Fibroblast of the aortic adventitia (primary cell): ENCODE results near the gene LMNTD2. TPM values are rescaled to one million over a fixed set of nuclear protein-coding genes. Genes with fewer than 3 reads are reported as not detected.

Experiments used
- DNase-seq: peaks from one replicate; pipeline ENCODE4 v3.0.0-alpha.2; 2010; ENCODE audit warnings: low read depth
- H3K4me3 ChIP-seq: 2 replicates; pipeline ENCODE4 v1.5.1; 2011; ENCODE audit warnings: low read depth, mild to moderate bottlenecking, control low read depth, low read length, moderate library complexity
- total RNA-seq: library from RNA; depleted of rRNA; stranded (reverse); fragments of >200 nt; gene quantifications from 2 replicates; pipeline ENCODE4 v1.2.3, GENCODE V29; 2012; ENCODE audit warnings: low replicate concordance
- TF ChIP-seq, protein P1 (sequence below): IDR thresholded peaks from 2 replicates; pipeline ENCODE4 v1.5.1; 2011; ENCODE audit warnings: mild to moderate bottlenecking, low read length, control low read depth, inconsistent platforms; ENCODE audit not compliant: insufficient read depth

The LMNTD2 gene
- total RNA-seq, 1 donor, result 0.36 TPM

DNA sequence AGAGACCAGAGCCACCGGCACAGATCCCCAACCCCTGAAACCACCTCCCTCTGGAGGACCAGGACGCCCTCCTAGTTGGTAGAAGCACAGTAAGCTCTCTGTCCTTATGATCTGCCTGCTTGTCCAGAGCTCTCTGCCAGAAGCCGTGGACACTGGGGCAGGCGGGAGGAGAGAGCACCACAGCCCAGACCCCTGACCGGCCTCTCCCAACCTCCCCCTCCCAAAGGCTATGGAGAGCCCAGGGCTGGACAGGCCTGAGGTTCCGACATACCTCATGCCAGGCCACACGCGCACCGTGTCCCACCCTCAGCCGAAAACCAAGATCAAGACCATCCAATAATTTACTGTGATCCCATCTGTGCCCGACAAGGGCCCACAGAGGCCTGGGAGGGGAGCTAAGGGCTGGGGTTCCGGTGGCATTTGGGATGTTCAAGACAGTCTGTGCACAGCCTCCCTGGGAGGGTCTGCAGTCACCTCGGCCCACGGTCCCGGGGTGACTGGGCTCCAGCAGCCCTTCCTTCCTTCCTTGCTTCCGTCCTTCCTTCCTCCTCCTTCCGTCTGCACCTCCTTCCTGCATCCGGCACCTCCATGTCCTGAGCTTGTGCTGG lies 28.5 kb downstream of the LMNTD2 start:
- TF ChIP-seq, protein P1, sequence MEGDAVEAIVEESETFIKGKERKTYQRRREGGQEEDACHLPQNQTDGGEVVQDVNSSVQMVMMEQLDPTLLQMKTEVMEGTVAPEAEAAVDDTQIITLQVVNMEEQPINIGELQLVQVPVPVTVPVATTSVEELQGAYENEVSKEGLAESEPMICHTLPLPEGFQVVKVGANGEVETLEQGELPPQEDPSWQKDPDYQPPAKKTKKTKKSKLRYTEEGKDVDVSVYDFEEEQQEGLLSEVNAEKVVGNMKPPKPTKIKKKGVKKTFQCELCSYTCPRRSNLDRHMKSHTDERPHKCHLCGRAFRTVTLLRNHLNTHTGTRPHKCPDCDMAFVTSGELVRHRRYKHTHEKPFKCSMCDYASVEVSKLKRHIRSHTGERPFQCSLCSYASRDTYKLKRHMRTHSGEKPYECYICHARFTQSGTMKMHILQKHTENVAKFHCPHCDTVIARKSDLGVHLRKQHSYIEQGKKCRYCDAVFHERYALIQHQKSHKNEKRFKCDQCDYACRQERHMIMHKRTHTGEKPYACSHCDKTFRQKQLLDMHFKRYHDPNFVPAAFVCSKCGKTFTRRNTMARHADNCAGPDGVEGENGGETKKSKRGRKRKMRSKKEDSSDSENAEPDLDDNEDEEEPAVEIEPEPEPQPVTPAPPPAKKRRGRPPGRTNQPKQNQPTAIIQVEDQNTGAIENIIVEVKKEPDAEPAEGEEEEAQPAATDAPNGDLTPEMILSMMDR, result no peak
- DNase-seq, result no peak
- no peak overlapping the region for H3K4me3 ChIP-seq

DNA sequence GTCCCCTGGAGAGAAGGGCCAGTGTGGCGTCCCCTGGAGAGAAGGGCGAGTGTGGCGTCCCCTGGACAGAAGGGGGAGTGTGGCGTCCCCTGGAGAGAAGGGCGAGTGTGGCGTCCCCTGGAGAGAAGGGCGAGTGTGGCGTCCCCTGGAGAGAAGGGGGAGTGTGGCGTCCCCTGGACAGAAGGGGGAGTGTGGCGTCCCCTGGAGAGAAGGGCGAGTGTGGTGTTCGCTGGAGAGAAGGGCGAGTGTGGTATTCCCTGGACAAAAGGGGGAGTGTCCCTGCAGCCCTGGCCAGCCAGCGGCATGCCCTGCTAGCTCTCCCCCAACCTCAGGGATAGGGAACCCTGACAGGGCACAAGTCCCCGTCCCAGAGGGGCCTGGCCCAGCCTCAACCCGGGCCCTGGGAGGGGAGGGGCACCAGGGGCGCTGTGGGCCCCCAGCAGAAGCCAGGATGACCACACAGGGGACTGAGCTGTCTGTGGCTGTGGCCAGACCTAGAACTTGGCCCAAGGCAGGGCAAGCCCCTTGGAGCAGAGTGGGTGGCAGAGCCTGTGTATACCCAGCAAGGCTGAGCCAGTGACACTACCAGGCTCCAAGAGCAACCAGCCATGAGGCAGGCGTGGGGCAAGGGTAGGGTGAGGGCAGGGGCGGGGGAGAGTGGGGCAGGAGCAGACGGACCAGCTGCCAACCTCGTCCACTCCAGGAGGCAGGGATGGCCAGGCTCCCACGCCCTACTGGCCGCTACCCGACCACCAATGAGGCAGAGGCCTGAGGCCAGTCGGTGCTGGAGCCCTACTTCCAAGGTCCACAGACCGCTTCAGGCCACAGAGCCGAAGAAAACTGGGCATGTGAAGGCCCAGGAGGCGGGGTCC lies 29.3 kb downstream of the LMNTD2 start:
- no peak overlapping the region for H3K4me3 ChIP-seq
- TF ChIP-seq, protein P1, result no peak
- DNase-seq, result no peak

DNA sequence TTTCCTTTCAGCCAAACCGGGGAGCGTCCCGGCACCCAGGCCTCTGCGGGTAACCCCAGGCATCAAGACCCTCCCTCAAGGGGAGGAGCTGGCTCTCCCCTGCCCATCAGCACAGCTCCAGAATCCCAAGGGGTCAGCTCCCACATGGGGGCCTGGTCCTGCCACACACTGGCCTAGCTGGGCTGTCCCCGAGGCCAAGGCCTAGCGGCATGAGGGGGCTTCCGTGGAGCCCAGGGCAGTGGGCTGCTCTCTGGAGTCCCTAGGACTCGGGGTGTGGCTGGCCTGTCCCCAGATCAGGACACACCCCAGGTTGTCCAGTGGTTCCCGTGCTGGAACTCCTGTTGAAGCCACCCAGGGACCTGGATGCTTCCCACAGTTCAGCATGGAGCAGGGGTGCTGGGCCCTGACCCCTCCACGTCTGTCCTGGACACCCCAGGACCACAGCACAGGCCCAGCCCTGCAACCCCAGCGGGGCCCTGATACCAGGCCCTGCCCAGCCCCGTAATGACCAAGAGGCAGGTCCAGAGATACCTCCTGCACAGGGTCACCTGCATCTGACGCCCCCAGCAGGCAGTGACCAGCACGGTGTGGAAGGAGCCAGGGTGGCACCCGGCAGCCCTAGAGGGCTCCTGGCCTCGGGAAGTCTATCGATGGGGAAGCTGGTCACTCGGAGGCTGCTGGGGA lies 30.7 kb downstream of the LMNTD2 start:
- TF ChIP-seq, protein P1, result no peak
- H3K4me3 ChIP-seq, result no peak overlapping the region
- DNase-seq, result no peak

DNA sequence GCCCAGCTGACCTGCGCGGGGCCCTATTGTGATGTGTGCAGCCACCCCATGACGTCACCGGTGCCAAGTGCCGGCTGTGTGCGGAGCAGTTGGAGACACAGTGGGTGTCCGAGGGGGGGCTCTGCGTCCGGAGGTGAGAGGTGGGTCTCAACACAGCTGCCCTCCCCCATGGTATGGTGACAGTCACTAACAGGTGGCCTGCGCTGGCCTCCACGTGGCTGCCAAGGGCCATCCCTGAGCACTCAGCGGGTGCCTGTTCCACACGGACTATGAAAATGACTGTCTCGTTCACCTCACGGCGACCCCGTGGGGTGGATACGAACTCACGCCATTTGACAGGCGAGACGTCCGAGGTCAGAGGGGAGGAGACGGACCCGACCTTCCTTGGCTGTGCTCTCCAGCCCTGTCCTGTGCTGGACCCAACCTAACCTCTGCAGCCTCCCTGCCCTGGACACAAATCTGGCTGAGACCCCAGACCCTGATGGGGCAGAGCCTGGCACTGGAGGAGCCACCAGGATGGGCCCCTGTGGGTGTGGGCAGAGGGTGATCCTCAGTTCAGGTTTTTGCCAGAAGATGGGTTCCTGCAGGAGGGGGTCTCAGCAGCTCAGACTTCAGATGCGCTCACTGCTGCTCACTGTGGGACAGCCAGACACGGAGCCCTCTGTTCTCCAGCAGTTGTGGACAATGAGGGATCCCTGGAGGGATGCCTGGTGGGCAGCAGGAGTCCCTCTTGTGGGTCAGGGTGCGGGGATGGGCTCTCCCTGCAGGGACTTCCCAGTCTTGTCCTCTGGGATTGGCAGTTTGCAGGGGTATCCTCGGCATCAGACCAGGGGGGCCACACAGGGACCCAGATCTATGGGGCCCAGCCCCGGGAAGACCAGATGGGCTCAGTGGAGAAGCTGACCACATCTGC lies 31.5 kb downstream of the LMNTD2 start:
- no peak for DNase-seq
- TF ChIP-seq, protein P1, result no peak
- no peak overlapping the region for H3K4me3 ChIP-seq

DNA sequence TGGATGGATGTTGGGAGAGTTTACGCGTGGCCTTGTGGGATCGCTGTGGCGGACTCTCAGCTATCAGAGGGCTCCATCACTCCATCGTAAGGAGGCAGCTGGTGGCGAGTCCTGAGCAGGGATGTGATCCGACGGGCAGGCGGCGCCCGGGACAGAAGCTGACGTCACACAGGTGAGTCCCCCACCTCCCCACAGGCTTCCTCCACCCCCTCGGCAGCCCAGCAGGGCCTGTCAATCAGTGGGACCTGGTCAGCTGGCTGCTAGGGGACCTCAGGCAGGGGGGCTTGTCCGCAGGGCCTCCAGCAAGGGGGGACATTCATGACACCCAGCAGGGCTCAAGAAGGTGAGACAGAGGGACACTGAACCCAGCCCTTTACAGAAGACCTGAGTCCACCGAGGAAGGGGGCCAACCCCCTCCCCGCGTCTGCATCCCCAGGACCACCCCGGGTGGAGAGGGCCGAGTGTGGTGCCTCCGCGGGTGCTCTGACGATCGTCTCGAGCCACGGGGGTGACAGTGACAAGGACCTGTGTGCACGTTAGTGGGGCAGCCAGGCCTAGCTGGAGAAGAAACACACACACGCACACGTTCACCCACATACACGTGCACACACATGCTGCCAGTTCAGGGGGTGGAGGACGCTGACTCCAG lies 32.2 kb downstream of the LMNTD2 start:
- TF ChIP-seq, protein P1, result no peak
- no peak overlapping the region for H3K4me3 ChIP-seq
- DNase-seq, result no peak

DNA sequence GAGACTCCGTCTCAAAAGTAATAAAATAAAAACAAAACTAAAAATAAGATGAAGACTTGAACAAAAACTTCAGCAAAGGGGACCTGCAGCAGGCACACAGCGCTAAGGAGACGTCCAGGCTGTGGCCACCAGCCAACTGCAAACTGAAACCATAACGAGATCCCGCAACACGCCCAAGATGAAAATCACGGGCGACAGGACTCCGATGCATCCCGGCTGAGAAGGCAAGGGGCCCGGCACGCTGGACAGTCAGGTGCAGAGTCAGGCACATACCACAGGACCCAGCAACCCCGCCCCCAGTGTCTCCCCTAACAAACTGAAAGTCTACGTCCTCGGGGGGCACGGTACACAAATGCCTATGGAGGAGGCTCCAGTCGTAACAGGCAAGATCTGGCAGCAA lies 34.3 kb downstream of the LMNTD2 start:
- H3K4me3 ChIP-seq, result no peak overlapping the region
- TF ChIP-seq, protein P1, result no peak
- no peak for DNase-seq
